HEK293T (cell line): ENCODE measurements around the gene DNAH1.

Experiments
- BHLHE40 ChIP-seq: fragments of 450-650 bp; IDR thresholded peaks from 2 replicates; pipeline ENCODE4 v1.6.1; 2016; ENCODE audit warnings: mild to moderate bottlenecking, moderate library complexity, borderline replicate concordance
- LEF1 ChIP-seq: fragments of 450-650 bp; IDR thresholded peaks from 2 replicates; pipeline ENCODE4 v1.6.1; 2017; ENCODE audit warnings: mild to moderate bottlenecking, borderline replicate concordance
- SP1 ChIP-seq: fragments of 450-650 bp; IDR thresholded peaks from 2 replicates; pipeline ENCODE4 v1.6.1; 2017
- SUZ12 ChIP-seq: fragments of 450-650 bp; IDR thresholded peaks from 2 replicates; pipeline ENCODE4 v1.6.1; 2016; ENCODE audit warnings: mild to moderate bottlenecking
- ZNF384 ChIP-seq: fragments of 450-650 bp; IDR thresholded peaks from 2 replicates; pipeline ENCODE4 v1.6.1; 2016
- TF ChIP-seq, protein P1 (sequence below): fragments of 450-650 bp; IDR thresholded peaks from 2 replicates; pipeline ENCODE4 v1.6.1; 2016

- TF ChIP-seq LEF1 (no peak), BHLHE40 (no peak), ZNF384 (no peak), SUZ12 (no peak), SP1 (no peak)
- TF ChIP-seq, protein P1, sequence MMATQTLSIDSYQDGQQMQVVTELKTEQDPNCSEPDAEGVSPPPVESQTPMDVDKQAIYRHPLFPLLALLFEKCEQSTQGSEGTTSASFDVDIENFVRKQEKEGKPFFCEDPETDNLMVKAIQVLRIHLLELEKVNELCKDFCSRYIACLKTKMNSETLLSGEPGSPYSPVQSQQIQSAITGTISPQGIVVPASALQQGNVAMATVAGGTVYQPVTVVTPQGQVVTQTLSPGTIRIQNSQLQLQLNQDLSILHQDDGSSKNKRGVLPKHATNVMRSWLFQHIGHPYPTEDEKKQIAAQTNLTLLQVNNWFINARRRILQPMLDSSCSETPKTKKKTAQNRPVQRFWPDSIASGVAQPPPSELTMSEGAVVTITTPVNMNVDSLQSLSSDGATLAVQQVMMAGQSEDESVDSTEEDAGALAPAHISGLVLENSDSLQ = no peak
These were observed 78.8 kb downstream of the DNAH1 start for GRCh38 chr3:52394751-52395502.
